GM12878 (cell line): Measurements from ENCODE around the gene ZBTB7B. TPM values are rescaled to one million over a fixed set of nuclear protein-coding genes. Genes with fewer than 3 reads are reported as not detected.

Experiments
- CBFB ChIP-seq: IDR thresholded peaks from 2 replicates; pipeline ENCODE4 v1.6.1; 2016; ENCODE audit warnings: antibody characterized with exemption, low read depth
- CREM ChIP-seq: IDR thresholded peaks from 2 replicates; pipeline ENCODE4 v1.6.1; 2014; ENCODE audit warnings: antibody characterized with exemption, low read depth
- JUNB ChIP-seq: IDR thresholded peaks from 2 replicates; pipeline ENCODE4 v1.6.1; 2016; ENCODE audit warnings: antibody characterized with exemption, mild to moderate bottlenecking
- JUND ChIP-seq: IDR thresholded peaks from 2 replicates; pipeline ENCODE4 v1.6.1; 2012; ENCODE audit warnings: low read depth, mild to moderate bottlenecking, low read length, improper control_type of control experiment, moderate library complexity
- MTA2 ChIP-seq: fragments of 450-650 bp; IDR thresholded peaks from 2 replicates; pipeline ENCODE4 v1.6.1; 2016; ENCODE audit warnings: low read depth, mild to moderate bottlenecking, moderate library complexity
- MYC ChIP-seq: IDR thresholded peaks from 2 replicates; pipeline ENCODE4 v1.6.1; 2011; ENCODE audit warnings: mild to moderate bottlenecking, low read length, moderate library complexity, inconsistent platforms; ENCODE audit not compliant: insufficient read depth, insufficient replicate concordance, insufficient read length, severe bottlenecking
- NFIC ChIP-seq: IDR thresholded peaks from 2 replicates; pipeline ENCODE4 v1.6.1; 2012; ENCODE audit warnings: low read depth, mild to moderate bottlenecking, inconsistent platforms, low read length, moderate library complexity
- NR2C2 ChIP-seq: IDR thresholded peaks from 2 replicates; pipeline ENCODE4 v1.6.1; 2011; ENCODE audit warnings: borderline replicate concordance, low read depth; ENCODE audit not compliant: control insufficient read depth, insufficient read length
- PAX5 ChIP-seq: IDR thresholded peaks from 2 replicates; pipeline ENCODE4 v1.6.1; 2011; ENCODE audit warnings: low read depth, low read length, borderline replicate concordance
- POLR2AphosphoS2 ChIP-seq: IDR thresholded peaks from 2 replicates; pipeline ENCODE4 v1.6.1; 2011; ENCODE audit warnings: low read depth, mild to moderate bottlenecking, low read length, improper control_type of control experiment, moderate library complexity
- RB1 ChIP-seq: fragments of 450-650 bp; formaldehyde crosslinking; IDR thresholded peaks from 2 replicates; pipeline ENCODE4 v1.6.1; 2017; ENCODE audit warnings: mild to moderate bottlenecking, borderline replicate concordance
- SIN3A ChIP-seq: IDR thresholded peaks from 2 replicates; pipeline ENCODE4 v1.6.1; 2012; ENCODE audit warnings: low read depth, low read length, improper control_type of control experiment
- STAT1 ChIP-seq: fragments of 450-650 bp; conservative IDR thresholded peaks from 2 replicates; pipeline ENCODE4 v1.6.1; 2014; ENCODE audit warnings: antibody characterized with exemption, mild to moderate bottlenecking
- SUPT20H ChIP-seq: IDR thresholded peaks from 2 replicates; pipeline ENCODE4 v1.6.1; 2011; ENCODE audit warnings: low read depth, mild to moderate bottlenecking, low read length, moderate library complexity, borderline replicate concordance; ENCODE audit not compliant: control insufficient read depth
- TAF1 ChIP-seq: IDR thresholded peaks from 2 replicates; pipeline ENCODE4 v1.6.1; 2011; ENCODE audit warnings: mild to moderate bottlenecking, low read depth, low read length, borderline replicate concordance
- TCF12 ChIP-seq: IDR thresholded peaks from 2 replicates; pipeline ENCODE4 v1.6.1; 2011; ENCODE audit warnings: low read depth, mild to moderate bottlenecking, low read length
- polyA plus RNA-seq, 11 experiments: library from polyadenylated mRNA; depleted of rRNA in 4 of 11; unstranded in 6 of 11; stranded (reverse) in 5 of 11; fragments of >200 nt; fragmentation: Nextera tagmentation in 4 of 11; fragmentation: Illumina TruSeq in 1 of 11; extraction: Ambion mirVana in 4 of 11; extraction: Trizol in 1 of 11; gene quantifications; 1 replicate in 1 of 11; 2 replicates in 10 of 11; pipeline versions ENCODE4 v1.2.1 to v1.2.3, GENCODE V29; 2011 to 2016; ENCODE audit warnings: inconsistent platforms in 2 of 11, missing spikeins in 2 of 11, low read depth in 1 of 11
- total RNA-seq, 4 experiments: library from RNA; depleted of rRNA in 3 of 4; stranded (reverse); fragments of >200 nt in 3 of 4; fragmentation: Illumina TruSeq in 1 of 4; extraction: Trizol in 1 of 4; gene quantifications; 2 replicates each; pipeline versions ENCODE4 v1.2.1 to v1.2.3, GENCODE V29; 2013 to 2021
- TF ChIP-seq, protein P1 (sequence below): IDR thresholded peaks from 2 replicates; pipeline ENCODE4 v1.6.1; 2012; ENCODE audit warnings: low read depth, low read length, improper control_type of control experiment
- TF ChIP-seq, protein P2 (sequence below): fragments of 450-650 bp; conservative IDR thresholded peaks from 2 replicates; pipeline ENCODE4 v1.6.1; 2017; ENCODE audit warnings: mild to moderate bottlenecking, moderate library complexity
- TF ChIP-seq, protein P3 (sequence below): fragments of 450-650 bp; IDR thresholded peaks from 2 replicates; pipeline ENCODE4 v1.6.1; 2018; ENCODE audit warnings: mild to moderate bottlenecking, low read depth, moderate library complexity; ENCODE audit not compliant: partially characterized antibody
- TF ChIP-seq, protein P4 (sequence below): fragments of 450-650 bp; IDR thresholded peaks from 2 replicates; pipeline ENCODE4 v1.6.1; 2017; ENCODE audit warnings: mild to moderate bottlenecking, moderate library complexity

The ZBTB7B gene
- total and polyA plus RNA-seq, 10 of the 15 experiments (the other 5 are each of a cell fraction or from before 2014, with no cell fraction given), result 0.11 to 44.9 (median 11.3) TPM

DNA sequence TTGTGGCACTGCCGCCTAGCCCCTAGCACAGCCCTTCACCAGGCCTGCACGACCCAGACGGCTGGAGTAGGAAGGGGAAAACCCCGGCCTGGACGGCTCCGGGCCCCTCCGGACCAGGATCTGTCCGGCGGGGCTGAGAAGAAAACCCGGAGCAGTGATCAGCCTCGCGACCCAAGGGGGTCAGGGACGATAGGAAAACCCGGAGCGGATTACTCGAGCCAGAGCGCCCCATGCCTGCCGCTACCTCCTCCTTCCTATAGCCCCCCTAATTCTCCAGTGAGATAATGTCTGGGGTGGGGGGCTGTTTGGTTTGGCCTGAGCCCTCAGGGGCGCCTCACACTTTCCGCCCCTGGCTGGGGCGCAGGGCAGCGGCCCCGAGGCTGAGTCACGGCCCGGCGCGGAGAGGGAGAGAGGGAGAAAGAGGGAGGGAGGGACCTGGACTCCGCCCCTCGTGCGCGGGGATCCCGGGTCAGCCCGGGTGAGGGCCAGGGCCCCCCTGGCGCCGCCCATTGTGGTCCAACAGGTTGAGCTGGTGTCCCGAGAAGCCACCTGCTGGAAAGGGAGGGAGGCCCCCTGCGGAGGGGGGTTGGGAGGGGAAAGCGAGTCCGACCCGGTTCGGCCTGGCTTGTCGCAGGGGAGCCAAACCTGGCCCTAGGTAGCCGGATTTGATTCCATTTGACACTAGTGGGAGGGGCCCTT is 1.7 kb upstream of the ZBTB7B start (continued):
- TF ChIP-seq, protein P1, sequence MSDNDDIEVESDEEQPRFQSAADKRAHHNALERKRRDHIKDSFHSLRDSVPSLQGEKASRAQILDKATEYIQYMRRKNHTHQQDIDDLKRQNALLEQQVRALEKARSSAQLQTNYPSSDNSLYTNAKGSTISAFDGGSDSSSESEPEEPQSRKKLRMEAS, result peak; percentile 47; the same call in 1 of the 2 replicates
- TF ChIP-seq, protein P2, sequence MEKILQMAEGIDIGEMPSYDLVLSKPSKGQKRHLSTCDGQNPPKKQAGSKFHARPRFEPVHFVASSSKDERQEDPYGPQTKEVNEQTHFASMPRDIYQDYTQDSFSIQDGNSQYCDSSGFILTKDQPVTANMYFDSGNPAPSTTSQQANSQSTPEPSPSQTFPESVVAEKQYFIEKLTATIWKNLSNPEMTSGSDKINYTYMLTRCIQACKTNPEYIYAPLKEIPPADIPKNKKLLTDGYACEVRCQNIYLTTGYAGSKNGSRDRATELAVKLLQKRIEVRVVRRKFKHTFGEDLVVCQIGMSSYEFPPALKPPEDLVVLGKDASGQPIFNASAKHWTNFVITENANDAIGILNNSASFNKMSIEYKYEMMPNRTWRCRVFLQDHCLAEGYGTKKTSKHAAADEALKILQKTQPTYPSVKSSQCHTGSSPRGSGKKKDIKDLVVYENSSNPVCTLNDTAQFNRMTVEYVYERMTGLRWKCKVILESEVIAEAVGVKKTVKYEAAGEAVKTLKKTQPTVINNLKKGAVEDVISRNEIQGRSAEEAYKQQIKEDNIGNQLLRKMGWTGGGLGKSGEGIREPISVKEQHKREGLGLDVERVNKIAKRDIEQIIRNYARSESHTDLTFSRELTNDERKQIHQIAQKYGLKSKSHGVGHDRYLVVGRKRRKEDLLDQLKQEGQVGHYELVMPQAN, result peak; percentile 3
- no peak for TF ChIP-seq SUPT20H
- no peak for TF ChIP-seq POLR2AphosphoS2
- 0 out of 2 replicates have a peak, but pooled peaks have one; percentile 62 for TF ChIP-seq CBFB
- TF ChIP-seq JUNB, result no peak
- no peak for TF ChIP-seq NFIC
- TF ChIP-seq MYC, result peak; percentile 65
- TF ChIP-seq, protein P3, sequence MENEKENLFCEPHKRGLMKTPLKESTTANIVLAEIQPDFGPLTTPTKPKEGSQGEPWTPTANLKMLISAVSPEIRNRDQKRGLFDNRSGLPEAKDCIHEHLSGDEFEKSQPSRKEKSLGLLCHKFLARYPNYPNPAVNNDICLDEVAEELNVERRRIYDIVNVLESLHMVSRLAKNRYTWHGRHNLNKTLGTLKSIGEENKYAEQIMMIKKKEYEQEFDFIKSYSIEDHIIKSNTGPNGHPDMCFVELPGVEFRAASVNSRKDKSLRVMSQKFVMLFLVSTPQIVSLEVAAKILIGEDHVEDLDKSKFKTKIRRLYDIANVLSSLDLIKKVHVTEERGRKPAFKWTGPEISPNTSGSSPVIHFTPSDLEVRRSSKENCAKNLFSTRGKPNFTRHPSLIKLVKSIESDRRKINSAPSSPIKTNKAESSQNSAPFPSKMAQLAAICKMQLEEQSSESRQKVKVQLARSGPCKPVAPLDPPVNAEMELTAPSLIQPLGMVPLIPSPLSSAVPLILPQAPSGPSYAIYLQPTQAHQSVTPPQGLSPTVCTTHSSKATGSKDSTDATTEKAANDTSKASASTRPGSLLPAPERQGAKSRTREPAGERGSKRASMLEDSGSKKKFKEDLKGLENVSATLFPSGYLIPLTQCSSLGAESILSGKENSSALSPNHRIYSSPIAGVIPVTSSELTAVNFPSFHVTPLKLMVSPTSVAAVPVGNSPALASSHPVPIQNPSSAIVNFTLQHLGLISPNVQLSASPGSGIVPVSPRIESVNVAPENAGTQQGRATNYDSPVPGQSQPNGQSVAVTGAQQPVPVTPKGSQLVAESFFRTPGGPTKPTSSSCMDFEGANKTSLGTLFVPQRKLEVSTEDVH, result peak; percentile 38
- TF ChIP-seq RB1, result peak; percentile 97; the same call in 1 of the 2 replicates
- TF ChIP-seq, protein P4, sequence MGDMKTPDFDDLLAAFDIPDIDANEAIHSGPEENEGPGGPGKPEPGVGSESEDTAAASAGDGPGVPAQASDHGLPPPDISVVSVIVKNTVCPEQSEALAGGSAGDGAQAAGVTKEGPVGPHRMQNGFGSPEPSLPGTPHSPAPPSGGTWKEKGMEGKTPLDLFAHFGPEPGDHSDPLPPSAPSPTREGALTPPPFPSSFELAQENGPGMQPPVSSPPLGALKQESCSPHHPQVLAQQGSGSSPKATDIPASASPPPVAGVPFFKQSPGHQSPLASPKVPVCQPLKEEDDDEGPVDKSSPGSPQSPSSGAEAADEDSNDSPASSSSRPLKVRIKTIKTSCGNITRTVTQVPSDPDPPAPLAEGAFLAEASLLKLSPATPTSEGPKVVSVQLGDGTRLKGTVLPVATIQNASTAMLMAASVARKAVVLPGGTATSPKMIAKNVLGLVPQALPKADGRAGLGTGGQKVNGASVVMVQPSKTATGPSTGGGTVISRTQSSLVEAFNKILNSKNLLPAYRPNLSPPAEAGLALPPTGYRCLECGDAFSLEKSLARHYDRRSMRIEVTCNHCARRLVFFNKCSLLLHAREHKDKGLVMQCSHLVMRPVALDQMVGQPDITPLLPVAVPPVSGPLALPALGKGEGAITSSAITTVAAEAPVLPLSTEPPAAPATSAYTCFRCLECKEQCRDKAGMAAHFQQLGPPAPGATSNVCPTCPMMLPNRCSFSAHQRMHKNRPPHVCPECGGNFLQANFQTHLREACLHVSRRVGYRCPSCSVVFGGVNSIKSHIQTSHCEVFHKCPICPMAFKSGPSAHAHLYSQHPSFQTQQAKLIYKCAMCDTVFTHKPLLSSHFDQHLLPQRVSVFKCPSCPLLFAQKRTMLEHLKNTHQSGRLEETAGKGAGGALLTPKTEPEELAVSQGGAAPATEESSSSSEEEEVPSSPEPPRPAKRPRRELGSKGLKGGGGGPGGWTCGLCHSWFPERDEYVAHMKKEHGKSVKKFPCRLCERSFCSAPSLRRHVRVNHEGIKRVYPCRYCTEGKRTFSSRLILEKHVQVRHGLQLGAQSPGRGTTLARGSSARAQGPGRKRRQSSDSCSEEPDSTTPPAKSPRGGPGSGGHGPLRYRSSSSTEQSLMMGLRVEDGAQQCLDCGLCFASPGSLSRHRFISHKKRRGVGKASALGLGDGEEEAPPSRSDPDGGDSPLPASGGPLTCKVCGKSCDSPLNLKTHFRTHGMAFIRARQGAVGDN, result no peak
- peak; percentile 92; the same call in 1 of the 2 replicates for TF ChIP-seq STAT1
- TF ChIP-seq CREM, result peak; percentile 44; the same call in 1 of the 2 replicates
- TF ChIP-seq PAX5, result 0 out of 2 replicates have a peak, but pooled peaks have one; percentile 15
- no peak for TF ChIP-seq JUND
- peak; percentile 51; the same call in 1 of the 2 replicates for TF ChIP-seq MTA2
- no peak for TF ChIP-seq TAF1
- no peak for TF ChIP-seq SIN3A
- no peak for TF ChIP-seq NR2C2
- peak; percentile 48; the same call in 1 of the 2 replicates for TF ChIP-seq TCF12
